Measurements from ENCODE around the gene CDK10.

Gene CDK10

GRCh38 chr16:89716916-89717687, 30.6 kb downstream of the CDK10 start:
- DNase-seq, result no peak

GRCh38 chr16:89717688-89718505, 31.4 kb downstream of the CDK10 start:
- no peak for DNase-seq

- DNase-seq, result no peak
These were observed 34.0 kb downstream of the CDK10 start for GRCh38 chr16:89720551-89720812.

- no peak for DNase-seq
These were observed 34.5 kb downstream of the CDK10 start, which contains the start of the genes VPS9D1 and ZNF276 for GRCh38 chr16:89720813-89721545. TSS of gene VPS9D1 (minus strand) at chr16:89720898. CDS start at chr16:89720861, 37 bp downstream. TSS of gene ZNF276 (plus strand) at chr16:89721537. CDS start at chr16:89721641, 104 bp downstream.

GRCh38 chr16:89721546-89722391, 35.3 kb downstream of the CDK10 start:
- DNase-seq, result no peak

GRCh38 chr16:89722392-89723278, 36.1 kb downstream of the CDK10 start:
- DNase-seq, result no peak

- DNase-seq, result no peak
These were observed 37.1 kb downstream of the CDK10 start for GRCh38 chr16:89723279-89724250.

- DNase-seq, result no peak
These were observed 41.1 kb downstream of the CDK10 start for GRCh38 chr16:89727406-89728120.

- no peak for DNase-seq
These were observed 42.8 kb downstream of the CDK10 start for GRCh38 chr16:89729293-89729692.

GRCh38 chr16:89729863-89730593, 43.5 kb downstream of the CDK10 start:
- DNase-seq, result no peak

- no peak for DNase-seq
These were observed 44.2 kb downstream of the CDK10 start for GRCh38 chr16:89730610-89731234.

- DNase-seq, result no peak
These were observed 45.8 kb downstream of the CDK10 start for GRCh38 chr16:89732142-89732917.

- DNase-seq, result no peak
These were observed 46.4 kb downstream of the CDK10 start for GRCh38 chr16:89732918-89733242.

GRCh38 chr16:89733322-89733721, 46.8 kb downstream of the CDK10 start:
- DNase-seq, result no peak

- no peak for DNase-seq
These were observed 47.3 kb downstream of the CDK10 start for GRCh38 chr16:89733792-89734191.

- DNase-seq, result no peak
These were observed 50.1 kb downstream of the CDK10 start for GRCh38 chr16:89736554-89736953.

- DNase-seq, result no peak
These were observed 51.0 kb downstream of the CDK10 start for GRCh38 chr16:89737341-89738071.
